ENCODE measurements around the gene SNRPD3.

Gene SNRPD3

DNA sequence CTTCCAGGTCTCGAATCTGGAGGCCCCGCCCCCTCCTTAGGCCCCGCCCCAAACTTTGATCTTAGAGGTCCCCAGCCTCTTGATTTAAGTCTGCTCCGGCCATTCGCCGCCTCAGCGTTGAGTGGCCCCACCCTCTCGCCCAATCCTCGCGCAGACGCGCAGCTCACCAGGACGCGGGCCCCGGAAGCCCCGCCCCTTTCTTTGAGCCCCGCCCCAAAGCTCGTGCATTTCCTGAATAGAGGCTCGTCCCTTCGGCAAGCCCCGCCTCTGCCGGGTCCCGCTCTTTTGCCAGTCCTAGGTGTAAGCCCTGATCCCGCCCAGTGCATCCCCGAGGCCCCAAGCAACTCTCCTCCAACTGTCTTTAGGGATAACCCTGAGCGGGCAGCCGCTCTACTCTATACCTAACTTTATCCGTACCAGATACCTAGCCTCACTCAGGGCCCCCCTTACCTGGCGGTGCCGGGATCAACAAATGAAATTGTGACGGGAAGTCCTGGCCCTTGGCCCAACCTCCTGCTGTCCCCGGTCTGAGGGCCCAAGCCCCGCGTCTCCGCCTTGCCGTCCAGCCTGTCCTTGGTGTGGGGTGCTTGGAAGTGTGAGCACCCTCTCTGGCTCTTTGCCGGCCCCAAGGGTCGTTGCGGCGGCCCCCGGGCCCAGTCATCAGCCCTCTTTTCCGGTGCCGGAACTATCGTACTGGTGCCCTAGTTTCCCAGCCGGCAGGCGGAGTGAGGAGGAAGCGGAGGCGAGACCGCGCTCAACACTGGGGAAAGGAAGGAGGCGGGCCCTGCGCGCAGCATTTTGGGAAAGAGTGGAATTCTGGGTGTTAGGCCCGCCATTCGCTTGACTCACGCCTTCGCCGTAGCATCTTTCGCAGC is at the start of gene SNRPD3:
SNRPD3 (plus strand) TSS at position 835 of the 875 bp plus-strand sequence. CDS start 1,676 bp downstream, outside the sequence.
- FAIRE-seq (no peak), DNase-seq (ENCODE audit: insufficient read length, low spot score) (peak; percentile 84)
- peak; percentile 79 for TF ChIP-seq POLR2A (IDR thresholded peaks at IDR 0.05; ENCODE audit: low read depth, low read length)

DNA sequence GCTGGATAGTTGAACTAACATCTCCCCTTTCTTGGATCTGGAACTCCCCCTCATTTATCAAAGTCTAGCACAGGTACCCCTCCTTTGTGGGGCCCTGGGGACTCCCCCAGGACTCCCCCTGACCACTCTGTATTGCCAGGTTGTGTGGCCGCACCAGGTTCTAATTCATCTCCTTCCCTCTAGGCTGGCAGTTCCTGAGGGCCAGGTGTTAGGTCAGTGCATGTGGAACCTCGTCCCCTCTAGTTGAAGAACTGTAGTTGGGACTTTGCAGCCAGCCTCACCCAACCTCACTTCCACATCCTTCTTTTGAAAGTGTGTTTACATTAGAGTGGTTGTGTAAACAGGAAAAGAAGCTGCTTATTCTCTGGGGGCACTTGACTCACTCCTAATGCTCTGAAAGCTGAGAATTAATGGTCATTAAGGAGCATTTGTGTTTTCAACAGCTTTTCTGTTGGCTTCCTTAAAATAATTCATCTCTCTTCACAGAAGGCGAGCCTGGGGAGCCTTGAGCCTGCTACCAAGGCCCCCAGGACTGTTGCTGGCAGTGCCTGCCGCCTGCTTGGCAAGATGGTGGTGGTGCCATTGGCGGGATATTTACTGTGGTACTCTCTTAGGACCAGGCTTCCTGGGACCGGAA is 48.9 kb upstream of the SNRPD3 start:
- no peak for FAIRE-seq
- TF ChIP-seq POLR2A (IDR thresholded peaks at IDR 0.05; ENCODE audit: low read depth, low read length) = no peak
- DNase-seq (ENCODE audit: insufficient read length, low spot score) = no peak

DNA sequence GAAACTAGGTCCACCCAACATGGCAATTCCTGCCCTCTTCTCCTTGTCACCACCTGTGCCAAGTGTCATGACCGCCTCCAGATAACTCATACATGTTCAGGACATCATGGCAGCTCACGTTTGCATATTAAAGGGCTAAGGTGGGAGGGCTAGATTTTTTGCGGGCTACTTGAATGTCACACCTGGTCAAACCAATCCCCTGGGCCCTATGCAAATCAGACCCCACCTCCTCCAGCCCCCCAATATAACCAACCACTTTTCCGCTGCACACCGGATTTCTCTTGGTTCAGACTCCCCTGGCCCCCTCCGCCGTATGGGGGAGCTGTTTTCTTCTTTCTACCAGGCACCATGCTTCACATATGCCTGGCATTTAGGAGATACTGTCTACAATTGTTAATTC is 48.1 kb upstream of the SNRPD3 start:
- DNase-seq (ENCODE audit: insufficient read length, low spot score) = no peak
- no peak for FAIRE-seq
- TF ChIP-seq POLR2A (IDR thresholded peaks at IDR 0.05; ENCODE audit: low read depth, low read length) = no peak

DNA sequence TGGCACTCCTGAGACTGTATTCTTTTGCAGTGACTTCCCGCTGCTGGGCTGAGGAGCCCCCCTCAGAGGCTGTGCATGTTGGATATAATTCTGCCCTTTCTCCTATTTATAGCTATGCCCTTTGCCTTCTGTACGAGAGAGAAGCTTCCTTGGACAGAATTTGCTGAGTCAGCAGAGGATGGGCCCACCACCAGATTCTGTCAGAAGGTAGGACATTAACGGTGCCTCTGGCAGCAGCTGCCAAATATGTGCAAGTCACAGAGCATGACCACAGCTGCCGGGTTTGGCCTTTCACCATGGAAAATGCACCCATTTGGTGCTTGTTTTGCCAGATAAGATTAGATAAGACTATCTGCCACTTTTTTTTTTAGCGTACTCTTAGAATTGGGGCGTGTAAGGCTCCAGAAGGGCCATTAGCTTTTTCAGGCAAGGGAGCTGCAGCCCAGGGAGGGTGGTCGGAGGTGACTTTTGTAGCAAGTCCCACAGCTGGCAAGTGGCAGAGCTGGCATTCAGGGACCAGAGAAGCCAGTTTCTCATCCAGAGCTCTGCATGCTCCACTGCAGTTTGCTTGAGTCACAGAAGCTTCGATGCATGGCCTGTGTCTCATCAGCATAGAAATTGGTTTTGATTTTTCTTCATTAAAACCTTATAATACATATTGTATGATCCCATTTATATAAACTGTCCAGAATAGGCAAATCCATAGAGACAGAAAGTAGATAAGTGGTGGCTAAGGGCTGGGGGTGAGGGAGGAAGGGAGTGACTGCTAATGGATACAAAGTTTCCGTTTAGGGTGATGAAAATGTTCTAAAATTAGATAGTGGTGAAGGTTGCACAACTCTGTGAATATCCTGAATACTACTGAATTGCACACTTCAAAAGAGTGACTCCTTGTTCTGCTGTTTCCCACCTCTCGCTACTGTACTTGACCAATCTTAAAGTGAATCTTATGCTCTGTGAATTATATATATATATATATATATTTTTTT is 44.9 kb upstream of the SNRPD3 start:
- DNase-seq (ENCODE audit: insufficient read length, low spot score) (no peak), FAIRE-seq (no peak)

DNA sequence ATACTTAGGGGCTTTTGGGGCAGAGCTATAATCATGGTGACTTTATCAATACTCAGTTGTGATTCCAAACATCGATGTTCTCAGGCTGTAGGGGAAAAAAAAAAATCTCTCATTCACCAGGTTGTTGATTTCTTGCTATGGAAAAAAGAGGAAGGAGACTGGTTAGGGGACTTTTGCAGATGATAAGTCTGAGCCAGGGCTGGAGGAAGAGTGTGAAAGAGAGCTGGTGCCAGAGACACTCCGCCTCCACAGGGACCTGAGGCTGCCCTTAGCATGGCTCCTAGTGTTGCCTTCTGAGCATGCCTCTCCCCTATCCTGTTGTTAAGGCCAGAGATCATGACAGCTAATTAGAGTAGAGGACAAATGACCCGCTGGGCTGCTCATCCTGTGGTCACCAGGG is 43.8 kb upstream of the SNRPD3 start:
- FAIRE-seq (no peak), DNase-seq (ENCODE audit: insufficient read length, low spot score) (no peak)
- TF ChIP-seq POLR2A (IDR thresholded peaks at IDR 0.05; ENCODE audit: low read depth, low read length) = no peak

More for the DNA sequence above, 44.9 kb upstream of the SNRPD3 start:
- no peak for TF ChIP-seq POLR2A (IDR thresholded peaks at IDR 0.05; ENCODE audit: low read depth, low read length)

DNA sequence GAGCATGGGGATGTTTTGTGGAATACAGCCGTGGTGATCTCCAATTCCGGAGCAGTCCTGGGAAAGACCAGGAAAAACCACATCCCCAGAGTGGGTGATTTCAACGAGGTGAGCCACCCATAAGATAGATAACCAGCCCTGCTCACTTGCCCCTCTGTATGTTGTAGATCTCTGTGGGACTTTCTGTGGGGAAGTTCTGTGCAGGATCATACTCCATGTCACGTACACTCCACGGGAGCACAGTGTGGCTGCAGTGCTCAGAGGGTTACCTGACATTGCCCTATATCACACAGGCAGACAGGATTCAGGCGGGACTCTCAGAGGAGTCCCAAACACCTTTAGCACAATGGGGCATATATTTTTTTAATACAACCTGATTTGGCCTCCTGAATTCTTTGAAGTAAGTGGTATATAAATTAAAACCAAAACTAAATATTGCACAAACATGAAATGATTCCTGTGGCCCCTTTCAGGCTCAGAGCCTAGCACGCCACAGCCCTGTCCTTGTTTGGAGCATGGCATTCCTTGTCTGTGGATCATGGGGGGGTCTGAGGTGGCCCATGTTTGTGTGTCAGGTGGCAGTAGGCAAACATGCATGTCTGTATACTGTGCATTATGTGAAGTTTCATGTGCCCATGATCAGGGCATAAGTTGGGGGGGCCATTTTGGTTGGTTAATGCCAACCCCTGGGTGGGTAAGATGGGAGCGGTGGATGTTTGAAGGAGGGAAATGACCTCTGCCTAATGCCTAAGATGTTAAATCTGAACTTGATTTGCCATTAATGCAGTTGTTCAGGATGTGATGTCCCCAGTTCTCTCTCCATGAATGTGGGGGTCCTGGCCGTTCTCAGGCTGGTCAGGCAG is 42.2 kb upstream of the SNRPD3 start:
- DNase-seq (ENCODE audit: insufficient read length, low spot score) = no peak
- TF ChIP-seq POLR2A (IDR thresholded peaks at IDR 0.05; ENCODE audit: low read depth, low read length) = no peak
- no peak for FAIRE-seq

DNA sequence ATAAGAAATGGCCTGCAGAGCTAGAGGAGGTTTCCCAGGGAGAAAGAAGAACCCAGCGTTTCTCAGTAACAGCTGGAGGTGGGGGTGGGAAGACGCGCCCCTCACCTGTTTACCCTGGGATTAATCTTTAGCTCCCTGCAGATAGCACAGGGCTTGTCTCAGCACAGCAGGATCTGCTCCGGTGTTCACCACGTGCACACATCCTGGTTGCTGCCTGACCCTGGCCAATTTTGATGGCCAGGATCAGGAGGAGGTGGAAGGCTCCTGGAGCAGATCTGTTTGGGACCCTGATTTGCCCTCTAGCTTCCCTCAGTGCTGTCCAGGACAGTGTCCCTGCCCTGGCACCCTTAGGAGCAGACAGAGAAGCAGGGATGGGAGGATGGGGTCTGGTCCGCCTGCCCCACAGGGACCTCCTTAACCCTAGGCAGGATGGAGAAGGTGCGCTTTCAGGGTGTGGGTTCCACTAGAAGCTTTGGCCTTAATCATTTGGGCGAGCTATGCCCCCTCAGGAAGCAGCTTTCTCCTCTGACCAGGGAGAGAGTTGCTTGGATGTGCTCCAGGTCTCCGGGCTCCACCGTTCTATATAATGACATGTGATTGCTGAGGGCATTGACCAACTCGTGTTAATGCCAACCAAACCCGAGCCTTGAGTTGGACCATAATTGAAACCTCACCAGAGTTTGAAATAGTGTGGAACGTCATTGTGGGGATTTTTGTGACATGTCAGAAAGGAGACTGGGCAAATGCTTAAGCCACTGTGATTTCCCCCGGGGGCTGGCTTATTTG is 41.4 kb upstream of the SNRPD3 start:
- no peak for FAIRE-seq
- DNase-seq (ENCODE audit: insufficient read length, low spot score) = no peak
- no peak for TF ChIP-seq POLR2A (IDR thresholded peaks at IDR 0.05; ENCODE audit: low read depth, low read length)

DNA sequence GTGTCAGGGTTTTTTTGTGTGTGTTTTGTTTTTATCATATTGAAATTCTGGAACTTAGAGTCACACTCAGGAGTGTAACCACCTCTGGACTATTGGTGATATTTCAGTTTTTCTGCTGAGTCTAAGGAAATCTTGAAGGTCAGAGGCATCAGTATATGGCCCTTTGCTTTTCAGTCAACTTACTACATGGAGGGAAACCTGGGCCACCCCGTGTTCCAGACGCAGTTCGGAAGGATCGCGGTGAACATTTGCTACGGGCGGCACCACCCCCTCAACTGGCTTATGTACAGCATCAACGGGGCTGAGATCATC is 40.8 kb upstream of the SNRPD3 start:
- DNase-seq (ENCODE audit: insufficient read length, low spot score) (no peak), FAIRE-seq (no peak)
- no peak for TF ChIP-seq POLR2A (IDR thresholded peaks at IDR 0.05; ENCODE audit: low read depth, low read length)

DNA sequence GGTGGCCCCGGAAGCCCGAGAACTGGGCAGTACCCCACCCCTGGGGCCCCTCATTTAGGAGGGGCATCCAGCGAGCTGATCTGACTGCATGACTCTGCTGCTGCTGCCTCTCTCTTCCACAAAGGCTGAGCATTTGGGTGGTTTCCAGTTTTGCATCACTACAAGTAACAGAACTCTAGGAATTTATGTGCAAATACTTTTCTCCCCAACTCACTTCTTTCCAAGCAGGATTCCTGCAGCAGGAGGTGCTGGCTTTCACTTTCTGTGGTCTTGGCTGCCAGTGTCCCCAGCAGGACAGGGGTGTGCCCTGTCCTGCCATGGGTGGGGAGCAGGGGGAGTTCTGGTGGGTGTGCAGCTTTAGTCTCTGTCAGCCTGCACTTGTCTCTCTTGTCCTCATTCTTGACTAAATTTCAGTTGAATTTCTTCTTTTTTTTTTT is 39.5 kb upstream of the SNRPD3 start:
- FAIRE-seq (no peak), DNase-seq (ENCODE audit: insufficient read length, low spot score) (peak; percentile 42)
- TF ChIP-seq POLR2A (IDR thresholded peaks at IDR 0.05; ENCODE audit: low read depth, low read length) = no peak

DNA sequence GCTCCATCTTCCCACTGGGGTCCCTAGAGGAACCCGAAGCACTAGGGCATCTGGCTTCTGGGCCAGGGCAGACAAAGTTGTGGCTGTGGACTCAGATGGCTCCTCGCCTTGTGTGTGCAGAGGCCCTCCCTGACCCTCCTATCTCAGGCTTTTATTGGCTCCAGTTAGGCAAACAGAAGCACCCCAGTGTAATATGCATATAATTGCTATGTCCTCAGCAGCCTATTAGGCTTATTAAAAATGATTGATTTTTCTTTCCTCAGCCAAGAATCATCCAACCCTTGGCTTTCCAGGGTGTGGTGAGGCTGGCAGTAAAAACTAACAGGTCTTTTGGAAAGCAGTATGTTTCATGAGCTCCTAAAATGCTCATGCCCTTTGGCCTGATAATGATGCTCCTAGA is 38.4 kb upstream of the SNRPD3 start:
- DNase-seq (ENCODE audit: insufficient read length, low spot score) (no peak), FAIRE-seq (no peak)
- no peak for TF ChIP-seq POLR2A (IDR thresholded peaks at IDR 0.05; ENCODE audit: low read depth, low read length)

DNA sequence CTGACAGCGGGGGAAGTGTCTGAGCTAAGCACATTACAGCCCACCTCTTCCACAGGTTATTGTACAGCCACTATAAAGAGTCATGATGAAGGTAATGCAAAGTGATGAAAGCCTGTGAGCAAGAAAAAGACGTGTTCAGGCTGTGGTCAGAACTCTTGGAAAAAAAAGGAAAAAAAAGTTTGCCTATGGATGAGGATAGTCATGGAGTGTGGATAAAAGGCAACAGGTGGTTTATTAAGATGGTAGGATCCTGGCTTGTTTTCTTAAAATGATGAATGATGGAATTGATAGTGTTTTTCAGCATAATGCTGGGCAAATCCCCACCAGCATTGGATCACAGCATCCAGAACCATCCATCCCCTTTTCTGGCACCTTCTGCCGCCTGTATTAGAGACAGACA is 37.6 kb upstream of the SNRPD3 start:
- no peak for DNase-seq (ENCODE audit: insufficient read length, low spot score)
- no peak for FAIRE-seq
- no peak for TF ChIP-seq POLR2A (IDR thresholded peaks at IDR 0.05; ENCODE audit: low read depth, low read length)

DNA sequence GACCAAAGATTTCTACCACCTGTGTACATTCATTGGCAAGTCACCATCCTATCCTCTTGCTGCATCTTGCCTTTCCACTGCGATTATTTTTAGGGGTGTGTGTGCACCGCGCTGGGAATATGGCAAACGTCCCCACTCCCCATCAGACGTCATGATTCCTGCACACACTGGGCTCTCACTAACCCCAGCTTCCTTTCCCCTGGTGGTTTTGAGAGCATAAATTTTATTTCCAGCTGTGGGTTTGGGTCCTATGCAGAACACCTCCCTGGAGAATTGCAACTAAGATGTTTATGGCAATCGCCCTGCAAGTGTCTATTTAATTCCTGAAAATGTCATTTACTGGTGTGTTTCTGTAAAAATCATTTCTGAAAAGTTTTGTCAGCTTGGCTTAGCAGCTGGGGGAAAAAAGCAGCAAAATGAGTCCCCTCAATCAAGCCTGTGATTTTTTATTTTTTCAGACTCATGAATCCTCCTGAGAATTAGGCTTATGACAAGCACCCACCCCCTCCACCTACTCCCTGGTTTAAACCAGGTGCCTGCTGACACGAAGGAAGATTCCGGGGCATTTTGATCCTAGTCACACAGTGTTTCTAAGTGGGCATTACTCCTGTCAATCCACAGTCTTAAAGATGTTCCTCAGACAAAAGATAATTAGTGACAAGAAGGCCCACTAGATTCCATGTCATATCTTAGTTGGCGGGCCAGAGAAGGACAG is 36.9 kb upstream of the SNRPD3 start:
- TF ChIP-seq POLR2A (IDR thresholded peaks at IDR 0.05; ENCODE audit: low read depth, low read length) = no peak
- FAIRE-seq = no peak
- DNase-seq (ENCODE audit: insufficient read length, low spot score) = no peak
